H1 (cell line): ENCODE data around the gene LUZP1. TPM values are rescaled to one million over a fixed set of nuclear protein-coding genes. Genes with fewer than 3 reads are reported as not detected.

Source experiments
- CTCF ChIA-PET: fragments of 300-600 bp; sonication (Branson Sonifier 250); formaldehyde crosslinking; loops from one replicate; lab custom pipeline; 2021; ENCODE audit not compliant: partially characterized antibody; lab: Charles Lee
- POLR2A ChIA-PET: fragments of 300-600 bp; sonication (Branson Sonifier 250); formaldehyde crosslinking; loops from one replicate; lab custom pipeline; 2021; ENCODE audit warnings: inconsistent platforms; ENCODE audit not compliant: partially characterized antibody; lab: Charles Lee
- DNase-seq, 2 experiments: peaks; one replicate each; pipeline versions ENCODE4 v3.0.0 to v3.0.0-alpha.2; 2010 to 2022; ENCODE audit warnings: low spot score in 2 of 2, low read depth in 1 of 2, mixed read lengths in 1 of 2
- FAIRE-seq: peaks from 2 replicates; lab custom pipeline; 2011; peaks lifted over from hg19 to GRCh38; lab: Jason Lieb, UNC
- H2AFZ ChIP-seq: 2 replicates; pipeline ENCODE4 v1.8.1; 2012; ENCODE audit warnings: low read length, inconsistent platforms
- H2AK5ac ChIP-seq: 2 replicates; pipeline ENCODE4 v1.6.1; 2013; ENCODE audit warnings: low read depth, low read length
- H2BK120ac ChIP-seq: replicated peaks from 2 replicates; pipeline ENCODE3; 2013; ENCODE audit warnings: low read depth, low read length, inconsistent platforms
- H2BK12ac ChIP-seq: 2 replicates; pipeline ENCODE4 v1.6.1; 2013; ENCODE audit warnings: low read depth, low read length
- H2BK15ac ChIP-seq: 2 replicates; pipeline ENCODE4 v1.6.1; 2013; ENCODE audit warnings: low read length
- H2BK20ac ChIP-seq: 2 replicates; pipeline ENCODE4 v1.6.1; 2013; ENCODE audit warnings: low read length
- H2BK5ac ChIP-seq: 2 replicates; pipeline ENCODE4 v1.6.1; 2013; ENCODE audit warnings: low read depth, low read length
- H3K14ac ChIP-seq: 2 replicates; pipeline ENCODE4 v1.6.1; 2013; ENCODE audit warnings: inconsistent platforms; ENCODE audit not compliant: insufficient read length
- H3K18ac ChIP-seq: 2 replicates; pipeline ENCODE4 v1.6.1; 2013; ENCODE audit warnings: low read length; ENCODE audit errors: extremely low read depth
- H3K23ac ChIP-seq: 2 replicates; pipeline ENCODE4 v1.6.1; 2013; ENCODE audit warnings: inconsistent platforms; ENCODE audit not compliant: insufficient read length
- H3K23me2 ChIP-seq: 2 replicates; pipeline ENCODE4 v1.6.1; 2013; ENCODE audit warnings: low read depth, low read length
- H3K27ac ChIP-seq: 2 replicates; pipeline ENCODE4 v1.6.1; 2011; ENCODE audit warnings: low read depth, low read length, inconsistent platforms
- H3K27me3 ChIP-seq, 4 experiments: replicated peaks in 1 of 4; 1 replicate in 1 of 4; 2 replicates in 3 of 4; pipeline versions ENCODE4 v1.6.1 to v1.8.1; 2011 to 2013; ENCODE audit warnings: low read length in 3 of 4, mild to moderate bottlenecking in 3 of 4, inconsistent platforms in 2 of 4, mixed read lengths in 2 of 4, moderate library complexity in 1 of 4; ENCODE audit not compliant: control insufficient read depth in 3 of 4, insufficient read depth in 3 of 4; ENCODE audit errors: extremely low read depth in 1 of 4
- H3K36me3 ChIP-seq, 4 experiments: 2 replicates each; pipeline versions ENCODE4 v1.6.1 to v1.8.1; 2011 to 2013; ENCODE audit warnings: mild to moderate bottlenecking in 4 of 4, low read length in 3 of 4, moderate library complexity in 2 of 4, control low read depth in 1 of 4, inconsistent platforms in 1 of 4; ENCODE audit not compliant: insufficient read depth in 4 of 4, control insufficient read depth in 2 of 4
- H3K4ac ChIP-seq: replicated peaks from 2 replicates; pipeline ENCODE3; 2013; ENCODE audit warnings: low read length, low read depth, mixed read lengths, inconsistent platforms; ENCODE audit not compliant: insufficient read length
- H3K4me1 ChIP-seq, 4 experiments: replicated peaks in 1 of 4; 1 replicate in 1 of 4; 2 replicates in 3 of 4; pipeline versions ENCODE4 v1.6.1 to v1.8.1; 2011 to 2013; ENCODE audit warnings: low read length in 3 of 4, inconsistent platforms in 2 of 4, mixed read lengths in 1 of 4; ENCODE audit not compliant: insufficient read depth in 4 of 4, control insufficient read depth in 3 of 4
- H3K4me2 ChIP-seq, 2 experiments: 2 replicates each; pipeline versions ENCODE4 v1.6.1 to v1.8.1; 2011 to 2013; ENCODE audit warnings: low read depth in 2 of 2, low read length in 2 of 2, control low read depth in 1 of 2, inconsistent platforms in 1 of 2, mild to moderate bottlenecking in 1 of 2; ENCODE audit not compliant: insufficient read depth in 1 of 2
- H3K4me3 ChIP-seq, 4 experiments: fragments of 200-600, 300-600 bp in 1 of 4; sonication (generic), shearing (Covaris generic), sonication (Bioruptor Twin) in 1 of 4; 2 replicates each; pipeline versions ENCODE4 v1.5.1 to v1.8.1; 2011 to 2016; ENCODE audit warnings: low read length in 4 of 4, low read depth in 3 of 4, control low read depth in 2 of 4, inconsistent platforms in 2 of 4, mild to moderate bottlenecking in 2 of 4, mixed read lengths in 1 of 4, moderate library complexity in 1 of 4; ENCODE audit not compliant: insufficient read depth in 2 of 4; ENCODE audit errors: extremely low read depth in 1 of 4
- H3K56ac ChIP-seq: replicated peaks from 2 replicates; pipeline ENCODE3; 2013; ENCODE audit warnings: low read depth, mild to moderate bottlenecking, mixed read lengths, low read length, inconsistent platforms; ENCODE audit not compliant: insufficient read length
- H3K79me1 ChIP-seq: 2 replicates; pipeline ENCODE4 v1.6.1; 2013; ENCODE audit warnings: low read depth, low read length, control low read depth
- H3K79me2 ChIP-seq, 2 experiments: 2 replicates each; pipeline versions ENCODE4 v1.6.1 to v1.8.1; 2012 to 2013; ENCODE audit warnings: low read length in 2 of 2, mild to moderate bottlenecking in 2 of 2, inconsistent platforms in 1 of 2; ENCODE audit not compliant: insufficient read depth in 2 of 2, control insufficient read depth in 1 of 2
- H3K9ac ChIP-seq, 4 experiments: replicated peaks in 1 of 4; 1 replicate in 1 of 4; 2 replicates in 3 of 4; pipeline versions ENCODE4 v1.6.1 to v1.8.1; 2011 to 2013; ENCODE audit warnings: low read depth in 3 of 4, low read length in 3 of 4, control low read depth in 2 of 4, mild to moderate bottlenecking in 2 of 4, moderate library complexity in 2 of 4, inconsistent platforms in 1 of 4; ENCODE audit errors: extremely low read depth in 1 of 4
- H3K9me3 ChIP-seq, 2 experiments: 2 replicates each; pipeline versions ENCODE4 v1.6.1 to v1.8.1; 2012 to 2013; ENCODE audit warnings: mild to moderate bottlenecking in 2 of 2, moderate library complexity in 2 of 2, control low read depth in 1 of 2, inconsistent platforms in 1 of 2, low read depth in 1 of 2, low read length in 1 of 2, mixed read lengths in 1 of 2; ENCODE audit not compliant: insufficient read depth in 2 of 2
- H4K20me1 ChIP-seq, 2 experiments: replicated peaks in 1 of 2; 2 replicates each; pipeline versions ENCODE3 to v1.8.1; 2011 to 2013; ENCODE audit warnings: inconsistent platforms in 2 of 2, low read length in 2 of 2, mild to moderate bottlenecking in 1 of 2; ENCODE audit not compliant: insufficient read depth in 2 of 2, control insufficient read depth in 1 of 2
- H4K5ac ChIP-seq: 2 replicates; pipeline ENCODE4 v1.6.1; 2013; ENCODE audit warnings: low read length, low read depth, mixed read lengths, inconsistent platforms; ENCODE audit not compliant: insufficient read length
- H4K8ac ChIP-seq: 2 replicates; pipeline ENCODE4 v1.8.0; 2013; ENCODE audit warnings: mild to moderate bottlenecking, moderate library complexity, low read length, inconsistent platforms; ENCODE audit not compliant: insufficient read depth; ENCODE audit errors: extremely low read depth
- H4K91ac ChIP-seq: replicated peaks from 2 replicates; pipeline ENCODE3; 2013; ENCODE audit warnings: low read length, mixed read lengths, inconsistent platforms; ENCODE audit not compliant: insufficient read length
- ASH2L ChIP-seq: fragments of 200-600, 300-600 bp; sonication (generic); IDR thresholded peaks from one replicate; pipeline ENCODE4 v1.7.1; 2017; ENCODE audit warnings: low read length
- TCF12 ChIP-seq: IDR thresholded peaks from 2 replicates; pipeline ENCODE4 v1.6.1; 2011; ENCODE audit warnings: low read depth, mild to moderate bottlenecking, low read length
- WGBS, 2 experiments: shearing (Covaris generic) in 1 of 2; methylation state at CpG; one replicate each; pipeline versions ENCODE4 v1.1.6 to v1.1.7; 2013 to 2015; ENCODE audit warnings: low lambda C conversion rate in 2 of 2, mixed read lengths in 2 of 2, inconsistent platforms in 1 of 2, low coverage in 1 of 2, missing lambda C conversion rate in 1 of 2; ENCODE audit not compliant: insufficient replicate concordance in 2 of 2, insufficient coverage in 1 of 2, insufficient read length in 1 of 2; ENCODE audit errors: extremely low coverage in 1 of 2, missing lambda C conversion rate in 1 of 2; 5-methylcytosine and 5-hydroxymethylcytosine counted together
- polyA plus RNA-seq, 7 experiments: library from polyadenylated mRNA; depleted of rRNA in 3 of 7; stranded (reverse) in 5 of 7; unstranded in 2 of 7; fragments of >200 nt in 5 of 7; fragments of 200-250 nt in 2 of 7; gene quantifications; 1 replicate in 5 of 7; 2 replicates in 1 of 7; 4 replicates in 1 of 7; pipeline versions ENCODE4 v1.2.1 to v1.2.3, GENCODE V29; 2011 to 2013; ENCODE audit warnings: missing spikeins in 2 of 7, mixed read lengths in 2 of 7
- total RNA-seq: library from RNA; stranded (reverse); fragmentation: NEBNext Ultra II Directional; extraction: Animal tissue kit (Norgen Biotek cat#: 25700); gene quantifications from 2 replicates; pipeline ENCODE4 v1.2.1, GENCODE V29; 2021

The LUZP1 gene
- total and polyA plus RNA-seq, 2 of the 8 experiments (the other 6 are each of a cell fraction or from before 2014, with no cell fraction given): 14.0 to 60.5 TPM

GRCh38 chr1:23185381-23185780 lies 16.7 kb upstream of the LUZP1 start:
- Histone ChIP-seq H3K79me2 (no peaks in the 10 kb centered on the region), H2BK20ac (no peak overlapping the region), H3K36me3 (no peaks in the 10 kb centered on the region), H4K20me1 (no peaks in the 10 kb centered on the region), H3K23ac (no peak overlapping the region), H2BK5ac (no peak overlapping the region), H3K4ac (no peak overlapping the region), H4K5ac (no peak overlapping the region), H3K4me1 (no peaks in the 10 kb centered on the region), H3K9me3 (no peaks in the 10 kb centered on the region), H3K23me2 (no peaks in the 10 kb centered on the region), H4K8ac (no peak overlapping the region), H3K9ac (no peak overlapping the region), H2AFZ (no peak overlapping the region), H3K79me1 (no peaks in the 10 kb centered on the region), H2BK120ac (no peak overlapping the region), H3K4me2 (no peak overlapping the region), H4K91ac (no peak overlapping the region), H2BK12ac (no peak overlapping the region), H3K14ac (no peak overlapping the region), H3K27ac (no peak overlapping the region), H2AK5ac (no peak overlapping the region), H3K27me3 (no peaks in the 10 kb centered on the region; a peak in 1 of 7 replicates), H3K18ac (no peak overlapping the region), H3K4me3 (no peak overlapping the region)
- FAIRE-seq (no peak), DNase-seq (no peak)
- WGBS, 2 experiments: 65% methylated on average over 3 of the region's 4 CpGs; no CpG with 5 or more reads in 1 of the 2 experiments
- CTCF ChIA-PET: interaction anchor here (0.6 to 27.4 kb wide), 42 partner anchors 10 to 434 kb away, joined by 3 to 705 read pairs (median 6); partner anchors contain the start of genes HTR1D, LACTBL1 and LUZP1
- no peak for TF ChIP-seq ASH2L
- TF ChIP-seq TCF12: no peak
- TF ChIP-seq, all 59 proteins: peak for 0
- Histone ChIP-seq H2BK15ac (no peak overlapping the region), H3K56ac (no peak overlapping the region)
- POLR2A ChIA-PET: interaction anchor here (0.7 to 3.7 kb wide), 8 partner anchors 17 to 166 kb away, joined by 3 to 21 read pairs (median 4); partner anchors contain the start of genes KDM1A and LUZP1
